ENCODE measurements around the gene MYO7B.

The MYO7B gene

DNA sequence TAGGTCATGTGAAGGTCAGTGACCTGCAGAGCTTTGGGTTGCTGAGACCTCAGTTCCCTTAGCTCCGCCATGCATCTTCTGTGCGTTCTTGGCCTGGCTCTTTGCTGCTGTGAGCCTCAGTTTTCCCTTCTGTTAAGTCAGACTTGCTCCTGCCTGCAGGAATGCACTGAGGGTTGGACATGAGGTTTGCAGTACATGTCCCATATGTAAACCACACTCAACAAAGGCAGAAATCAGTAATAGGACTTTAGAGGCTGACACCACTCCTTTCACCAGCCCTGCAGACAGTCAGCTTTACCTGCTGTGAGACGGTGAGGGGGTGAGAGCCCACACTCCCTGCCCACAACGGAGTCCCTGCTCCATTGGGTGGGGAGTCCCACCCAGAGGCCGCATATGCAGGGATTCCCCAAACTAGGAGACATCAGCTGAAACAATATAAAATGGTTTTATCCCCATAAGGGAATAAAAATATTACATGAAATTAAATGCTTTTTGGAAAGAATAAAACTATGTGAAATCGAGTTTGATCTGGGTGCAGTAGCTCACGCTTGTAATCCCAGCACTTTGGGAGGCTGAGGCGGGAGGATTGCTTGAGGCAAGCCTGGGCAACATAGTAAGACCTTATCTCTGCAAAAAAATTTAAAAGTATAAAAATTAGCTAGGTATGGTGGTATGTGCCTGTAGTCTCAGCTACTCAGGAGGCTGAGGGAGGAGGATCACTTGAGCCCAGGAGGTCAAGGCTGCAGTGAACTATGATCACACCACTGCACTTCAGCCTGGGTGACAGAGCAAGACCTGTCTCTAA is 55.1 kb downstream of the MYO7B start:
- DNase-seq, result no peak

DNA sequence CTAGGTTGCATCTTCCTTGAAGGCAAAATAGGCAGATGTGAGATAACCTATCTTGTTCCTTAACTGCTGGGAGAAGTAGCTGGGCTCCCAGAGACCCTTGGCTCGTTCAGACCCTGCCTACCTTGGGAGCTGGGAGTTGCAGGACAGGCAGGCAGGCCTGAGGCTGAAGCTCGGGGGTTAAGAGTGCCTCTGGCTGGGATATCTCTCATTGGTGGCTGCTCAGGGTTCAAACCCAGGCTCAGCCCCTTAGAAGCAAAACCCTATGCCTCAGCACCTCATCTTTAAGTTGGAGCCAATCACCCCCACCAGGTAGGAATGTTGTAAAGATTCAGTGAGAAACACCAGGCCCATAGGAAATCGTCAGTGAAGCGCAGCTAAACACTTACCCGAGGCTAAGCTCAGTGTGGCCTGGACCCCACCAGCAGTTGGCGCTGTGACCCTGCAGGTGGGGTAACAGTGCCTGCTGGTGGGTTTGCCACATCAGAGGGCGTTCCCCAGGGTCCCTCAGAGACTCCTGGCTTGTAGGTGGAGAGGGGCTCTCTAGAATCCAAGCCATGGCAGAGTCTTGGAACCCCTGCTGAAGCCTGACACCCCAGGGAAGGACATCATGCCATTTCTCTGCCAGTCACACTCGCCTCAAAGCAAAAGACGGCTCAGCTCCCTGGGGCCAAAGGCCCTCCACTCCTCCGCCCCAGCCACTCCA is 55.9 kb downstream of the MYO7B start:
- no peak for DNase-seq

DNA sequence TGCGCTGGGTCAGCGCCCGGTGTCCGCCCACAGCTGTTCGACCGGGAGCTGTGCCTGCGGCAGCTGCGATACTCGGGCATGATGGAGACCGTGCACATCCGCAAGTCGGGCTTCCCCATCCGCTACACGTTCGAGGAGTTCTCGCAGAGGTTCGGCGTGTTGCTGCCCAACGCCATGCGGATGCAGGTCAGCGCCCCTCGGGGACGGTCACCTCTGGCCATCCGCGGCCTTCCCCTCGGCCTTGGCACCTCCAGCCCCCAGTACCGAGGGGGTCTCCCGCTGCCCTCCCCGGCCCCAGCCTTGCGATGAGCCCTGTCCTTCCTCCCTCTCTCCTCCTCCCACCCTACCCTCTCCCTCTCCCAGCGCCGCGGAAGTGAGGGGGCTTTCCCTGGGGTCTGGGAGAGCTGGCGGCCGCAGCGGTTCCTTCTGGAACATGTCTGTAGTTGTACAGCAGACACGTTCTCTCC is 57.3 kb downstream of the MYO7B start:
- no peak for DNase-seq

DNA sequence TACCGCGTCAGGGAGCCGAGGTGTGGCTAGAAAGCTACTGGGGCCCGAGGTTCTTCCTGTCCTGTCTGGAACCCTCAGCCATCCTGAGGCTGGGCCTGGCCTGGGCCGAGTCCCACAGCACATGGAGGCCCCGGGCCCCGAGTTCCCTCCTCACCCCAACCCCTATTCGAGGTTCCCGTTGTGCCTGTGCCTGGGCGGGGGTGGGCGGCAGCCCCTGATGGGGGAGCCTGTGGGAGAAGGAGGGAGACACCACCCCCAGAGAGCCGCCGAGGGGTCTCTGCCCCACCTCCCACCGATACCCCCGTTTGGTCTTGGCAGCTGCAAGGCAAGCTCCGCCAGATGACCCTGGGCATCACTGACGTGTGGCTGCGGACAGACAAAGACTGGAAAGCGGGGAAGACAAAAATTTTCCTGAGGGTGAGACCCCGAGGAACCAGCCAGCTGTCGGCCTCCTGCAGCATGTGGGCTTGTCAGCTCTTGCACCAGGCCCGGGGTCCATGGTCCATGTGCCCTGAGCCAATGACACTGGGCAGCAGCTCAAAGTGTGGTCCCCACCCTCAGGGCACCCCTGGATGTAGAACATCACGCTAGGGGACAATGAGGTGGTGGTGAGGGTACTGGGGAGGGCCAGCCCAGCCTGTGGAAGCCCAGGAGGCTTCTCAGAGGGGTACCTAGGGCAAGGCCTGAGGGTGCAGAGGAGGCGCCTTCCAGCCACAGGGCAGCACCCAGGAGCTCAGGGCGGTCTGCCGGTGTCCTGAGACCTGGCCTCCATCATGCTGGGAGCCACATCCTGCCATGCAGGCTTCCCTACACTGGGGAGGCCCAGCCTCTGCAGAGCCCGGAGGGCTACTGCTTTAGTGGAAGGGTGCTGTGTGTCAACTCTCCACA is 58.0 kb downstream of the MYO7B start:
- DNase-seq, result no peak

DNA sequence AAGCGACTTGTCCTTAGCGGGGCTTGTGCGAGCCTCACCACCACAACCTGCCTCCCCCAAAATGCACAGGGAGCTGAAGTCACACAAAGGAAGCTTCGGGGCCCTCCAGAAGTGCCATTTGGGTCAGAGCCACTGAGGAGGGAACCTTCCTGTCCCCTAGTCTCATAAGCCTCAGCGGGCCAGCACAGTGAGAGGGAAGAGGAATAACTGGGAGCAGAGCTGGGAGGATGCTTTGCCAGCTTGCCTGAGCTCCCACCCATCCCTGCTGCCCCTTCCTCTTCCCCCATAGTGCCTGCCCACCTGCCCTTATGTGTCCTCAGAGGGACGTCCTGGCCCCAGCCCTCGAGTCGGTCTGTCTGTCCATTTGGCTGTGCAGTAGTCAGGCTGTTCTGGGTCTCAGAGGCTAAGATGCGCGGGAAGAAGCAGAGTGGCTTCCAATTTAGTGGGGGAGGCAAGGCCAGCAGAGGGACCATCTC is 58.7 kb downstream of the MYO7B start:
- no peak for DNase-seq

DNA sequence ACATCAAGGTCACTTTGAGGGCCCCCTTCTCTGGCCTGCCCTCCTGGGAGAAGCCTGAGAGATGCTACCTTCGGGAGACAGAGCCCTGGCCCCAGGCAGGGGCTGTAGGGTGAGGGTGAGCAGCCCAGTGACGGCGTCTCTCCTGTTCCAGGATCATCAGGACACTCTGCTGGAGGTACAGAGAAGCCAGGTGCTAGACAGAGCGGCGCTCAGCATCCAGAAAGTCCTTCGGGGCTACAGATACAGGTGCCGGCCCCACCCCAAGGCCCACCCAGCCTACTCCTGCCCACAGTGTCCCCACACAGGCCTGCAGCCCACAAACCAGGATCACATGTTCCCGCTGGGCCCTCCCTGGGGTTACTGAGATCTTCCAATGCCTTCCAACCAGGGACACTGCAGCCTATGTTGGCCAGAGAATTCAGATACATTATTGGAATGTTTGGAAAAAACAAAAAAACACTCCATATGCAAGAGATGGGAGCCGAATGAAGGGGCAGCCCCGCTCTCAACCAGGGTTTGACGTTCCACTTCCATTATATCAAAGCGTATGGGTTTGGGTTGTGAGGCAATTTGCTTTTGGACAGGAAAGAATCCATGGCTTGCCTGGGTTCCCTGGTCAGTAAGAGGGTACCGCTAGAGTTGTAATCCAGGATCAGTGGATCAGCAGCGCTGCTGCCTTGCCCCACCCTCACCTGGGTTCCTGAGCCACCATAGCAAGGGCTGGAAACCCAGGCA is 61.0 kb downstream of the MYO7B start:
- no peak for DNase-seq

DNA sequence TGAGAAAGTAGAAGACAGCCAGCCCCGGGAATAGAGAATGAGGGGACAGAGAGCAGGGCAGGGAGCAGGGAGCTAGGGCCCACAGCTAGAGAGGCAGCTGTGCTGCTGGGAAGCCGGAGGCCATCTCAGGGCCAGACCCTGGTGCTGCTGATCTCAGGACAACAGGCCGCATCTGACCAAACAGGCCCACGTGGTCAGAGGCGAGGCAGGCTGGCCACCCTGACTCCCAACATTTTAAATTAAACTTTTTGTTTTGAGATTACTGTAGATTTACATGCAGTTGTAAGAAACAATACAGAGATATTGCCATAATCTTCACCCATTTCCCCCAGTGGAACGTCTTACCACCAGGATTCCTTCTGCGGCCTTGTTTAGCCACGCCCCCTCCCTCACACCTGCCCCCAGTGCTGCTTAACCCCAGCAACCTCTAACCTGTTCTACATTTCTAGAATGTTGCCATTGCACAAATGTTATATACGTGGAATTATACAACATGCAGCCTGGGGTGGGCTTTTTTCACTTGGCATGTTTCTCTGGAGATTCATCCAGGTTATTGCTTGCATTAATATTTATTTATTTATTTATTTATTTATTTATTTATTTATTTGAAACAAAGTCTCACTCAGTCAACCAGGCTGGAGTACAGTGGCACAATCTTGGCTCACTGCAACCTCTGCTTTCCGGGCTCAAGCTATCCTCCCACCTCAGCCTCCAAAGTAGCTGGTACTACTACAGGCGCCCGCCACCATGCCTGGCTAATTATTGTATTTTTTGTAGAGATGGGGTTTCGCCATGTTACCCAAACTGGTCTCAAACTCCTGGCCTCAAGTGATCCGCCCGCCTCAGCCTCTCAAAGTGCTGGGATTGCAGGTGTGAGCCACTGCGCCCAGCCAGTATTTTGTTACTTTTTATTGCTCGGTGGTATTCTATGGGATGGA is 61.8 kb downstream of the MYO7B start:
- no peak for DNase-seq

DNA sequence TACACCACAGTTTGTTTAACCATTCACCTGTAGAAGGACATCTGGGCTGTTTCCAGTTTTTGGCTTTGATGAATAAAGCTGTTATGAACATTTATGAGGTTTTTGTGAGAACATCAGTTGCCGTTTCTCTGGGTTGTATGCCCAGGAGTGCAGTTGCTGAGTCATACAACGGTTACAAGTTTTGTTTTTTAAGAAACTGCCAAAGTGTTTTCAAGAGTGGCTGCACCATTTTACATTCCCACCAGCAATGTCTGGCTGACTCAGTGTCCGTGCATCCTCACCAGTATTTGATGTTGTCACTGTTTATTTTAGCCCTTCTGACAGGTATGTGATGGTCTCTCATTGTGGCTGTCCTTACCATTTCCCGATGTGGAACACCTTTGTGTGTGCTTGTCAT is 62.5 kb downstream of the MYO7B start:
- DNase-seq, result no peak

DNA sequence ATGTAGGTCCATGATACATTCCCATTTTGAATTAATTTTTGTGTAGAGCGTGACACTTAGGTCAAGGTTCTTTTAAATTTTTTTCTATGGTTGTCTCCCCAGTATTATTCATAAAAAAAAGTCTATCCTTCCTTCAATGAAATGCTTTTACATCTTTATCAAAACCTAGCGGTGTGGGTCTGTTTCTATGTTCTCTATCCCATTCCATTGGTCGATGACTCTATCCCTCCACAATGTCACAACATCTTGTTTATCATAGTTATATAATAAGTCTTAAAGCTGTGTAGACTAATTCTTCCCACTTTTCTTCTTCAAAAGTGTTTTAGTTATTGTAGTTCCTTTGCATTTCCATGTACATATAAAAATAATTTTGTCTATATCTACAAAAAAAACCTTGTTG is 63.2 kb downstream of the MYO7B start:
- no peak for DNase-seq

DNA sequence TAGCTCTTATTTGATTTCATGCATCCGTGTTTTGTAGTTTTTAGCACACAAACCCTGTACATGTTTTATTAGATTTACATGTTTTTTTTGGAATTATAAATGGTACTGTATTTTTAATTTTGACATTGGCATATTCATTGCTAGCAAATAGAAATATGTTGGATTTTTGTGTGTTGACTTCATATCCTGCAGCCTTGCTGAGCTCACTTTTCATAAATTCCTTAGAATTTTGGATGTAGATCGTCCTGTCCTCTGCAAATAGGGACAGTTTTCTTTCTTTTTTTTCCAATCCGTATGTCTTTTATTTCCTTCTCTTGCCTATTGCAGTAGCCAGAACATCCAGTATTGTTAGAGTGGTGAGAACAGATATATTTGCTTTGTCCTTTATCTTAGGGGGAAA is 63.7 kb downstream of the MYO7B start:
- no peak for DNase-seq

DNA sequence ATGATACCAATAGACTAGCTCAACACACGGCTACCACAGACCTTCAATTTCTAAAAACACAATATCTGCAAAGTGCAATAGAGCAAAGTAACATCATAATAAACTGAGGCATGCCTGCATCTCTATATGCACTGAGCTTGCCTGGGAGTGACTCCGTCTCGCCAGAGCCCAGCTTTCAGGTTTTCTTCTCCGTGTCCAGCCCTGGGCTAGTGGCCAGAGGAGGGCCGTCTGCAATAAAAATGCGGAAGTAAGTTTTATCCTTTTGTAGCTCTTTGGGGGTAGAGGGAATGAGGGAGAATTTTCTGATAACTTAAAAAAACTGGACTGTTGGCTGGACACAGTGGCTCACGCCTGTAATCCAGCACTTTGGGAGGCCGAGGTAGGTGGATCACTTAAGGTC is 69.5 kb downstream of the MYO7B start:
- DNase-seq, result no peak

DNA sequence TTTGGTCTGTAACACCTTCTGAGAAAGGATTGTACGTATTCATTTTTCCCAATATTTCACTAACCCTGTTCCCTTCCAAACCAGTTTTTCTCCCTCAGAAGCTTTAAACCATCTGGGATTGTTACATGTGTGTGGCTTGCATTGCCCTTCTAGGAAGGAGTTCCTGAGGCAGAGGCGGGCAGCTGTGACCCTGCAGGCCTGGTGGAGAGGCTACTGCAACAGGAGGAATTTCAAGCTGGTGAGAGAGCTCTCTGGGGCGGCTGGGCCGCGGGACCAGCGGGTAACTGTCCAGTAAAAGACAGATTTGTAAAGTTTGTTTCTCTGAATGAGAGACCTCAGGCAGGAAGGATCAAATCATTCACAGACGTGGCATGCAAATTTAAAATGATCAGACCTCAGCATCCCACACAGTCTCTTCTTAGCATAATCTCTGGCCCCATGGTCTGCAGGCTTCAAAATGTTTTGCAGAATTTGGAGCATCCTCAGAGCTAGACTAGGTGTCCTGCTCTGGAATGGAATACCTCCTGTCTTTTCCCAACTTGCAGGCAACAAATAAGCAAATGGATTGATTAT is 70.3 kb downstream of the MYO7B start:
- no peak for DNase-seq

DNA sequence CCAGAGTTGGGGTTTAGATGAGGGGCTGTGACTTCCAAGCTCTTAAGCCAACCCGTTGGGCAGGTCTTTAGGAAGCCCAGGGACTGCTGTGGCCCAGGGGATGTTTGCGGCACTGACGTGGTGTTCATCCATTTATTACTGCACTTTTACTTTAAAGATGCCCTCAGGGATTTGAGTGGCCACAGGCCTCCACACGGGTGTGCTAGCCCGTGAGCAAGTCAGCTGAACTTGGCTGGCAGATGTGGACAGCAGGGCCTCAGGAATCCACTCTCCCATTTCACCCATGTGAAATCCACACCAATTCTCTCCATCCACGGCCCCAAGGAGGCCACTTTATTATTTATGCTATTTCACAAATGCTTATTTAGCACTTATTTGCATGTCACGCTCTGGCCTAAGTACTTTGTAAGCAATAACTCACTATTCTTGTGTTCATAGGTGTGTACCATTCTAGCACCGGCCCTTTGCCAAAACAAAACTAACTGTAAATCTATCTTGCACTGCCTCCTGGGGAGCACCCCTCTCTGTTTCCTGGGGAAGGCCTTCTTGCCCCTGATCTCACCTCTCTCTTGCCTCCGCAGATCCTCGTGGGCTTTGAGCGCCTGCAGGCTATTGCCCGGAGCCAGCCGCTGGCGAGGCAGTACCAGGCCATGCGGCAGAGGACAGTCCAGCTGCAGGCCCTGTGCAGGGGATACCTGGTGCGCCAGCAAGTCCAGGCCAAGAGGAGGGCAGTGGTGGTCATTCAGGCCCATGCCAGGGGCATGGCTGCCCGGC is 71.3 kb downstream of the MYO7B start:
- no peak for DNase-seq

DNA sequence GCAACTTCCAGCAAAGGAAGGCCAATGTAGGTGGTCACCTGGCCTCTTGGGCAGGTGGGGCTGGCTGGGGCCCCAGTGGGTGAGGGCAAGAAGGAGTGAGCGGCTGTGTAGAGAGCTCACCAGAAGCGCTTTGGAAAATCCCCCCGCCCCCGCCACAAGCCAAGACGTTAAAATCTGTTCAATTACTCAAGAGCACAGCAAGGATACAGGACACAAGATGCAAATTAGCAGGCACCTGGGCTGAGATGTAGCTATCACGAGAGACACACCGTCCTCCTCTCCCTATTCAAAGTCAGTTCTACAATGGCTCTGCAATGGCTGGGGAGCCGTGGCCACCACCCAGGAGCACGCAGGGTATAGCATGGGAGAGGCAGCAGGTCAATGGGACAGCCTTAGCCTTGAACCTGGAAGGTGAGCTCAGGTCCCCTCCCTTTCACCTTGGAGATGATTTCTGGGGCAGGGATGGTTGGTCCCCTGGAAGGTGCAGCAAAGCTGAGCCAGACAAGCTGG is 72.0 kb downstream of the MYO7B start:
- no peak for DNase-seq

DNA sequence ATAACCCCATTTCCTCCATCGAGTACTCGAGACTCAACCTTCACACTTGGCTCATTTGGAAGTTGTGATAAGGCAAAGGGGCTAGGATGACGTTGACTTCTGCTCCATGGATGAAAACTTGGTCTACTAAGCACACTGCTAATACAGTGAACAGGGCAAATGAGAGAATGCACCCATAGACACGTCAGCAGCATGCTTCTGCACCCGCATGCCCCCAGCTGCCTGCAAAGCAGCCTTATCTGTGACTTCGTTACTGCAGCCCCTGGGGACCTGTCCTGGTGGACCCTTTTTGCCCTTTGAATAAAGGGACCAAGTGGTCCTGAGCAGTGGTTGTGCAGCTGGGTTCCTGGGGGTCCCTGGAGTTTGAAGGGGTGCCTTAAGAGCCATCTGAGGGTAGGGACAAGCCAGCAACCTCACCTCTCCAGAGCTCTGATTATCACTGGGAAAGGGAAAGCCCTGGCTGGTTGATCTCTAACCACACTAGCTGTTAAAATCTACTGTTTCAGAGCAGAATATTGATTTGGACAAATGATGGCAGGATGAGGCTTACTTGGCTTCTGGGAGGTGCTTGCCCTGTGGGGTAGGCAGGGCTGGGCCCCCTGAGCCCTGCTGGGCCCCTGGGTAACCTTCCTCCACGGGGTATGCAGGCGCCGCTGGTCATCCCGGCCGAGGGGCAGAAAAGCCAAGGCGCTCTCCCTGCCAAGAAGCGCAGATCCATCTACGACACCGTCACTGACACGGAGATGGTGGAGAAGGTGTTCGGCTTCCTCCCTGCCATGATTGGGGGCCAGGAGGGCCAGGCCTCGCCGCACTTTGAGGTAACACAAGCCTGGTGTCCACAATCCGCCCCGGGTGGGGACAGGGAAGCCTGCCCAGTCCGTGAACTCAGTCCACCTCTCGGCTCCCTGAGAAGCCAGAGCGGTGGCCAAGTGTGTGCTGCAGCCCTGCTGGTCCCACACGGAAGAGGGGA is 72.9 kb downstream of the MYO7B start:
- DNase-seq, result no peak

DNA sequence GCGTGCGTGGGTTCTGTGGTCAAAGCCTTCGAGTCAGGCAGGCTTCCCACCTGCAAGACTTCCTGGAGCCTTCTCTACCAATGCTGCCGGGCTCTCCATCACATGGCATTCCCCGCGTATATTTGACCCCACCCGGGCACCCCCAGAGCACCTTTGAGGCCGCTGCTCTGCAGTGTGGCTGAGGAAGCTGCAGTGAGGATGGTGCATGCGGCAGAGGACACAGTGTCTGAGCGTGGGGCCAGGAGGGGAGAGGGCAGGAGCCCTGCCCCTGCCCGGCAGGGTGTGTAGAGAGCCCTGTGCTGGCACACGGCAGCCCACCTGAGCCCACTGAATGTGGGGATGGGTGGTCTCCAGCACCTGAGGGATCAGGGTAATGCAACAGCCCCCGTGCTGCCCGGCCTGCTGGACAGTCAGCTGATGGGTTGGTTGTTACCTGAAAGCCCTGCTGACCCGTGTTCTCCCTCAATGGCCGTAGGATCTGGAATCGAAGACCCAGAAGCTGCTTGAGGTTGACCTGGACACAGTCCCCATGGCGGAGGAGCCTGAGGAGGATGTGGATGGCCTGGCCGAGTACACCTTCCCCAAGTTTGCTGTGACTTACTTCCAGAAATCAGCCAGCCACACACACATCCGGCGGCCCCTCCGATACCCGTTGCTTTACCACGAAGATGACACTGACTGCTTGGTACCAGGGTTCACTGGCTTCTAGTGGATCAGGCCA is 73.7 kb downstream of the MYO7B start:
- no peak for DNase-seq

DNA sequence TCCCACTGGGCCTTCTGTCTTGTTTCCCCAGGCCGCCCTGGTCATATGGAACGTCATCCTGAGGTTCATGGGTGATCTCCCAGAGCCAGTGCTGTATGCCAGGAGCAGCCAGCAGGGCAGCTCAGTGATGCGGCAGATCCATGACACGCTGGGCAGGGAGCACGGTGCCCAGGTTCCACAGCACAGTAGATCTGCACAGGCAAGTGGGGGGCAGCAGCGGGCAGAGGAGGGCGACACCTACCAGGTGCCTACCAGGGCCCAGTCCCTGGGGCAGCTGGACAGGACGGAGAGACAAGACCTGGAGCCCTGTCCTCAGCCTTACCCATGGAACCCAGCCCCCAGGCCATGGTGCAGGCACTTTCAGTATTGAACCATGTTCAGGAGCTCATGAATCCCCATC is 74.3 kb downstream of the MYO7B start:
- DNase-seq, result no peak

DNA sequence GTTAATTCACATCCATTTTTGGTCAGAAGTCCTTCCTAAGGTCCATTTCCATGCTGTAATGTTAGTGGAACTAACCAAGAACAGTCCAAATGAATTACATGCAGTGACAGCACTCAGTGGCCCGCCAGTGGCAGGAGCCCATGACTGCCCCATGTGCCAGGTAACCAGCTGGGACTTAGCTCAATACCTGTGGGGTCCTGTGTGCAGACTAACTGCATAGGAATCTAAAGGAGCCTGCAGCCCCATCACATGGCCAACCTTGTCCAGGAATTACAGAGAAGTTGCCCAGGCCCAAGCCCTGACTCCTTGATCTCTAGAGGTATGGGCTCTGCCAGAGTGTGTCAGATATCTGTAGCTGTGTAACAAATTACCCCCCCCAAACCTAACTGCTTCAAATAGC is 75.1 kb downstream of the MYO7B start:
- DNase-seq, result no peak
